NCI-H187 (cell line): Measurements from ENCODE around the gene CAPN8.
"Not testable (repeated sequence)": the region's sequence is repeated elsewhere in the genome, so short reads cannot be mapped to it uniquely, and the experiment has no call there.

Experiments used
- DNase-seq, 2 experiments: peaks; one replicate each; lab custom pipeline; 2025; lab: John Stamatoyannopoulos, UW

Gene CAPN8

DNA sequence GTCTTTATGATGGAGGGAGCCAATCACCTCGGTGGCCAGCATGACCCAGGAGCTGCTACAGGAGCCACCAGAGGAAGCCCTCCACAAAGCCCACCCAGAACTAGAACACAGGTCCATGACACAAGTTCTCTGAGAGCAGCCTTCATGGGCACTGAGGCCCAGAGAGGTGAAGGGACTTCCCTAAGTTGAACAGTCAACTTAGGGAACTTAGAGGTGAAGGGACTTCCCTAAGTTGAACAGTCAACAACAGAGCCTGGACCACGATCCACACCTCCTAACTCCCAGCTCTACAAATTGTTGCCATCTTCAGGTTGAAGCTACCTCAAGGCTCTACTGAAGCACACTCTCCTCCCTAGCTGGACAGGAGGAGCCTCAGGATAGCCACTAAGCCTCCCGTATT, 139.5 kb downstream of the CAPN8 start:
- no peak for DNase-seq

DNA sequence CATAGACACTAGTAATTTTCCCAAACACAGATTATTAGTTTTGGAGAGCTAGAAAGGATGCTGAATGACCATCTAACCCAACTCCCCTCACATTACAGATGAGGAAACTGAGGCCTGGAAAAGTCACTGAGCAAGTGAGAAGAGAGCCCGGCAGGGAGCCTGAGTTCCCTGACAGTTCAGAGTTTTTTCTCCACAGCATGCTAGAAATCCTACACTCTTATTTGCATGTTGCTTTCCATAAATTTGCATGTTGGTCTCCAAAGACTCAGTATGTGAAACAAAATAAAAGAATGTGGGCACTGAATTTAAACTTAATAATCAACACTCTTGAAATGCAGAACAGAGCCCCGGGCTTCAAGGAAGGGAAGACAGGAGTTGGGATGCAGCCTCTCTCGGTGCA, 140.0 kb downstream of the CAPN8 start:
- no peak for DNase-seq

DNA sequence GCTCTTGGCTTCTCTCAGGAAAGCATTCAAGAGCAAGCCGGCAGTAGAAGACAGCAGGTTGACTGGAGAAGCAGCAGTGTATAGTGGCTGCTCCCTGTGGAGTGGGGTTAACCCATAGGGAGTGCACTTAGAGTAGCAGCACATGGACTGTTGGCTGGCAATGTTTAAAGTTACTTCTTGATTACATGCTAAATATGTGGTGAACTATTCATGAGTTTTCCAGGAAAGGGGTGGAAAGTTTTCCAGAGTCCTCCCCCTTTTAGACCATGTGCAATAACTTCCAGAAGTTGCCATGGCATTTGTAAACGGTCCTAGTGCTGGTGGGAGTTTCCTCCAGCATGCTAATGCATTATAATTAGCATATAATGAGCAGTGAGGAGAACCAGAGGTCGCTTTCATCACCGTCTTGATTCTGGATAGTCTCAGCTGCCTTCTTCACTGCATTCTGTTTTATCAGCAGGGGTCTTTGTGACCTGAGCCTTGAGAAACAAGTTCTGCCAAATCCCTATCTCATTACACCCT, 140.5 kb downstream of the CAPN8 start:
- DNase-seq: no peak

DNA sequence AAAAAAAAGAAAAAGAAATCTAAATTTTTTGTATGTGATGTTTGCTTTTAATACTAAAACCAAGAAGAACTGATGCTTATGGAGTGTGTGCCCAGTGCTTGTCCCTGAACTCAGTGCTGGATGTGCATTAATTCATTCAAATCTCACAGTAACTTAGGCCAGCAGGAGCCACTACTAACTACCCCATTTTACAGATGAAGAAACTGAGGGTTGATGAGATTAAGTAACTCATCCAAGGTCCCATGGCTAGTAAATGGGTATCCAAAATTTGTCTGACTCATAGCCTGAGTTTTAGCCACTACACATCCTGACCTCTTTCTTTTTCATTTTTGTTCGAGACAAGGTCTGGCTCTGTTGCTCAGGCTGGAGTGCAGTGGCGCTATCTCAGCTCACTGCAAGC, 144.4 kb downstream of the CAPN8 start:
- no peak for DNase-seq

DNA sequence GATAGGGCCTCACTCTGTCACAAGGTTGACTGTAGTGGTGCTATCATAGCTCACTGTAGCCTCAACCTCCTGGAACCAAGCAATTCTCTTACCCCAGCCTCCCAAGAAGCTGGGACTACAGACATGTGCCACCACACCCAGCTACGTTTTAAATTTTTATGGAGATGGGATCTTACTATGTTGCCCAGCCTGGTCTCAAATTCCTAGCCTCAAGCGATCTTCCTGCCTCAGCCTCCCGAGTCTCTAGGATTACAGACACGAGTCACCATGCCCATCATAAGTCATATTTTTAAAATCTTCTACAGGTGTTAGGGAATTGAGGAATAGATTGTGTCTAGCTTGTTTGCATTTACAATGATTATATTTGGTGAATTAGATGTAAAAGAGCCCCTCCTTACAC, 145.3 kb downstream of the CAPN8 start:
- no peak for DNase-seq

DNA sequence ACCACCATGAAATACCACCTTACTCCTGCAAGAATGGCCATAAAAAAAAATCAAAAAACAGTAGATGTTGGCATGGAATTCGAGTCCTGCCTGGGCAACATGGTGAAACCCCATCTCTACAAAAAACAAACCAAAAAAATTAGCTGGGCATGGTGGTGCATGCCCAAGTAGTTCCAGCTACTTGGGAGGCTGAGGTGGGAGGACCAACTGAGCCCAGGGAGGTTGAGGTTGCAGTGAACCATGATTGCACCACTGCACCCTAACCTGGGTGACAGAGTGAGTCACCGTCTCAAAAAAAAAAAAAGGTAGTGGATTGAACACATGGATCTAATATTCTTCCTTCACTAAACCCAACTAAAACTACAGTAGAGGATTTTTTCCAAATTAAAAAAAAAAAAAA, 146.4 kb downstream of the CAPN8 start:
- no peak for DNase-seq

DNA sequence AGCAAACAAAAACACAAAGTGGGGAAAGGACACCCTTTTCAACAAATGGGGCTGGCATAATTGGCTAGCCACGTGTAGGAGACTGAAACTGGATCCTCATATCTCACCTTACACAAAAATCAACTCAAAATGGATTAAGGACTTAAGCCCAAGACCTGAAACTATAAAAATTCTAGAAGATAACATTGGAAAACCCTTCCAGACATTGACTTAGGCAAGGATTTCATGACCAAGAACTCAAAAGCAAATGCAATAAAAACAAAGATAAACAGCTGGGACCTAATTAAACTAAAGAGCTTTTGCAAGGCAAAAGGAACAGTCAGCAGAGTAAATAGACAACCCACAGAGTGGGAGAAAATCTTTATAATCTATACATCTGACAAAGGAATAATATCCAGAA, 146.9 kb downstream of the CAPN8 start:
- DNase-seq: not testable (repeated sequence)

DNA sequence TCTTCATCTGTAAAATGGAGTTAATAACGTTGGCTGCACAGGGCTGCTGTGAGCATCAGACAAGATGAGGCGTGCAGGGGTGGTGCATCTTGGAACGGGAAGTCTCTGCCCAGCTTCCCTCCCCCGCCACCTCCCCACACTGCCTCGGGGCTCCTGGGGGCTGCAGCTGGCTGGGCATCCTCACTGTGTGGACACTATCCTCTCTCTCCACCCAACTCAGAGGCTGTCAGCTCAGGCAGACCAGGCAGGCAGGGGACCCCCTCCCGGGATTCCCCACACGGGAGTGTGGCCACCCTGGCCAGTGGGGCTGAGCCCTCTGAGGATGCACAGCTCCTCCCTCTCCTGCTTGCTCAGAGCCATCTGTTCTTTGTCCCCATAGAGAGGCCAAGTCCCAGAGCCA, 149.6 kb downstream of the CAPN8 start:
- DNase-seq: no peak

DNA sequence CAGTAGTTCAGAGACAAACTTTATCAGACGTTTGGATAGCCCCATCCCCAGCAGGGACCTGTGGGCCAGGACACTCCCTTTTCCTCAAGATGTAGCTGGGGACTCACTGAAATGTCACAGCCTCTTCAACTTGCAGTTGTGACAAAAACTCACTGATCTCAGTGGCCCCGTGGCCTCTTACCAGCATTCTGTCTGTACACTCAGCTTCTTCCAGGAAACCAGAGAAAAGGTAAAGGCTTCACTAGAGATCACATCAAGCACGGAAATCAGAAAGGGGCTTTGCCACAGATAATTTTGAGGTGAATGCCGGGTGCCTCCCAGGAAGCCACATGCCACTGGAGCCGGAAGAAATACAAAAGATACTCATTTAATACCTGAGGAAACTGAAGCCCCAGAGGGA, 150.1 kb downstream of the CAPN8 start:
- no peak for DNase-seq

DNA sequence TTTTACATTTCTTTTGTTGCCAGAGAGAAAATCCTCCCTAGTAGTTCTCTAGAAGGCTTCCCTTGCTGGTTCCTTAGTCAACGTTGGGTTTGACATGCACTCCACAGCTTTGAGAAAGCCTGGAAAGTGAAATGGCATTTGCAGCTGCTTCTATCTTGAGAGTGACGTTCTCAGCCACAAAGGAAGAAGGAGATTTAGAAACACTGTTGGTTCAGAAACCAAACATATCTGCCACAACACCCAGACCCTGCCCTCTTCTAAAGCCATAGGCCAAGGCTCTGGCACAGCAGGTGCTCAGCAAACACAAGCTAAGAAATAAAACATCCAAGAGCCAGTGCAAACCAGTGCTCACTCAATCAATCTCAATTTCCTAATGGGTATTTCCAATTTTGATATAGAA, 150.9 kb downstream of the CAPN8 start:
- no peak for DNase-seq

DNA sequence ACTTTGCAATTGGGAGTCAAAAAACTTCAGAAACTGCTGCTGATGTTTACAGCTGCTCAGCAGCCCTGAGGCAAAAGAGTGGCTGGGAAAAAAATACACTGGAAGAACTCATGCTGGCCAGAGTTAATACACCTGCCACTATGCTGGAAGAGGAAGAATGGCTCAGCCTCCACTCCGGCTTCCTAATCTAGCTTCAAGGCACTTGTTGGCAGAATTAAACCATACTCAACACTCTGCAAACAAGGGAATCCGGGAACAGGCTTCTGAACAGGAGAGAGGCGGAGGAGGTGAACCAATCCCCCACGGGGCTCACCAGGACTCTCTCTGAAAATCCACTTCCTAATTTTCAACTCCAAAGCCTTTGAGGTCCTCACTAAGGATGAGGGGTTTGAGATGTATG, 152.2 kb downstream of the CAPN8 start:
- no peak for DNase-seq

DNA sequence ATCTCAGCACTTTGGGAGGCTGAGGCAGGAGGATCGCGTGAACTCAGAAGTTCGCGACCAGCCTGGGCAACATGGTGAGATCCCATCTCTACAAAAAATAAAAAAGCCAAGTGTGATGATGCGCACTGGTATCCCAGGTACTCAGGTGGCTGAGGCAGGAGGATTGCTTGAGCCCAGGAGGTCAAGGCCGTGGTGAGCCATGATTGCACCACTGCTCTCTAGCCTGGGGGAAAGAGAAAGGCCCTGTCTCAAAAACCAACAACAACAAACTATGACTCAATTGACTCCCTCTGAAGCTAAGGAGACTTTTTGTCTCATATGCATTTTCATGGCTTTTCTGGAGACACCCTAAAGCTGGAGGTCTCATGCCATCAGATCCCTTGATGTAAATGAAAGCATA, 153.4 kb downstream of the CAPN8 start:
- no peak for DNase-seq

DNA sequence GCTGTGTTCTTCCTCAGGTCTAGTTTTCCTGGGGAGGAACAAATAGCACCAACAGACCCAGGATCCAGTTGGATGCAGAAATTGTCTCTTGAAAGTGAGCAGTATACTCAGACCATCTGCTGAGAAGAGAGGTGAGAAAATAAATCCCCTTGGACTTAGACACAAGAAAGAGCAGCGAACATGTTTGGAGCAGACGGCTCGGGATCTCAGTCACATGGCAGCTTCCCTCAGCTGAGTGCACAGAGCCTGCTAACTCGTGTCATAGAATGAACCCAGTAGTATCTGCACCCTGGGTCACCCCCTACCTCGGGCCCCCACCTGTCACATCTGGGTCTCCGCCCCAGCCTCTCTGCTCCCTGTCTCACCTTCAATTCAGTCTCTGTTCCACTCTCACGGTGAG, 156.7 kb downstream of the CAPN8 start:
- DNase-seq: no peak

DNA sequence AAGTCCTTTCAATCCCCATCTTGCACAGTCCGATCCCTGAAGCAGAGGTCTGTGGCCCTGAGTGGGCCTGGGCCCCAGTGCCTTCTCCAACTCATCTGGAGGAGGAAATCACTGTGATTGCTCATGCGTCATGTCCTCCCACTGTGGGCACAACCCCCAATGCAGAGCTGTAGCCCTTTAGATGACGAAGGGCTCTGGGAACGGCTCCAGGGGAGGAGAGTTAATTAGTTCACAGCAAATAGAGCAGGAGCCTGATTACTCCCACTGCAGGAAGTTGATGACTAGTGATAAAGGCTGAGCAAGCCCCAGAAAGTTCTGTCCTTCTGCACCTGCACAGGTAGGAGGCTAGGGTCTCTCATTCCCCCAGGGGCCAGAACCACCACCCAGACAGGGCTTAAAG, 160.8 kb downstream of the CAPN8 start:
- DNase-seq: no peak

DNA sequence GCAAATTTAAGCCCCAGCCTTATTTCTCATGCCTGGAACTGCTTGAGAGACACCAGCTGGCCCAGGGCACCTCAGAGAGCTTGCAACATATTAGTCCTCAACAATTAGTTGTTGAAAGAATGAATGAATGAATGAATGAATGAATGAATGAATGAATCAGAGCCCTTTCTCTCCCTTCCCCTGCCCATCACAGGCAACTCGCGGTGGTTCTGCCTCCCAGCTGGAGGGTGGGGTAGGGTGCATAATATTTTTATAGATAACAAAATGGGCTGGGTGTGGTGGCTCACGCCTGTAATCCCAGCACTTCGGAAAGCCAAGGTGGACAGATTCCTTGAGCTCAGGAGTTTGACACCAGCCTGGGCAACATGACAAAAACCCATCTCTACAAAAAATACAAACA, 162.2 kb downstream of the CAPN8 start:
- no peak for DNase-seq

DNA sequence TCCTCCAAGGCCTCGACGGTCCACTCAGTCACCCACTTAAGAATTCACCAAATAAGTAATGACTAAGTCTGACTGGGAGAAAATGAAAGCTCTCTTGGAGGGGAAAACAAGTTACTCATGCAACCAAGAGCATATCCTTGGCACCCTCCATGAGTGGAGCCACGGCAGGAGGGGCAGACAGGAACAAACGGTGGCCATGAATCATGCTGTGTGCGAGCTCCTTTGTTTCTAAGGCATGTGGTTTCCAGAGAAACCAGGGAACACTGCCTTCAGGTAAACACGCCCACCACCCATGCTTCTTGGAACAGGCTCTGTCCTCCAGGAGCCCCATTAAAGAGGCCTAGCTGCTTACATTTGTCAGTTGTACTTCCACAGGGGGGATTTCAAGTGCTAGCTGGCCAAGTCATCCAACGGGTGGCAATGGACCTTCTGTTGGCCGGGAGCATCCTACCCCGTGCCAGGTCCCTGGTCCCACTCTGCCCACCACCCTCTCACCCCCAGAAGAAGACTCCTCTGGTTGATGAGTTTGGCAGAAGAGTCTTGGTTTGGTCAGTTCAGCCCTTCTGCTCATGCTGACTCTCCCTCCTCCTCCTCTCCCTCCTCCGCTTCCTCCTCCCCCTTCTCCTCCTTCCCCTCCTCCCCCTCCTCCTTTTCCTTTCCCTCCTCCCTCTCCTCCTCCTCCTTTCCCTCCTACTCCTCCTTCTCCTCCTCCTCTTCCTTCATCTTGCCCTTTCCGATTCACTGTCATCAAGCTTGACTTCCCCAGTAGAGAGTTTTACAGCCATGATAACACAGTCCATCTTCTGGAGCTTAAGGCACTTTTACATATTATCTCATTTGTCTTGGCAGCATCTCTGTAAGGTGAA, 164.7 kb downstream of the CAPN8 start:
- DNase-seq: no peak

DNA sequence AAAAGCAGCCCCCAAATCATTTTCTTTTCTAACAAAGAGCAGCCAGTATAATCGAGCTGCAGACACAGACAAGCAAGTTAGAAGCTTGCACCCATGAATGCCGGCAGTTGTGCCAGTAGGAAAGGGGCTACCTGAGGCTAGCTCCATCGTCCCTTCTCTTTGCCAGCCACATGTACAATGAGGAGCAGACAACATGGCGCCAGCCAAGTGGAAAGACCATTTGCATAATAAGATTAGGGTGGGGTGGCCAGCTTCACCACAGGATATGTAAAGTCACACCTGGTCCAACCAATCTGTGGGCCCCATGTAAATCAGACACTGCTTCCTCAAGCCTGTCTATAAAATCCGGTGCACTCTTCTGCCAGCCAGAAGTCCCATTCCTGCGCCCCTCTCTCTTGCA, 168.6 kb downstream of the CAPN8 start:
- DNase-seq: no peak

DNA sequence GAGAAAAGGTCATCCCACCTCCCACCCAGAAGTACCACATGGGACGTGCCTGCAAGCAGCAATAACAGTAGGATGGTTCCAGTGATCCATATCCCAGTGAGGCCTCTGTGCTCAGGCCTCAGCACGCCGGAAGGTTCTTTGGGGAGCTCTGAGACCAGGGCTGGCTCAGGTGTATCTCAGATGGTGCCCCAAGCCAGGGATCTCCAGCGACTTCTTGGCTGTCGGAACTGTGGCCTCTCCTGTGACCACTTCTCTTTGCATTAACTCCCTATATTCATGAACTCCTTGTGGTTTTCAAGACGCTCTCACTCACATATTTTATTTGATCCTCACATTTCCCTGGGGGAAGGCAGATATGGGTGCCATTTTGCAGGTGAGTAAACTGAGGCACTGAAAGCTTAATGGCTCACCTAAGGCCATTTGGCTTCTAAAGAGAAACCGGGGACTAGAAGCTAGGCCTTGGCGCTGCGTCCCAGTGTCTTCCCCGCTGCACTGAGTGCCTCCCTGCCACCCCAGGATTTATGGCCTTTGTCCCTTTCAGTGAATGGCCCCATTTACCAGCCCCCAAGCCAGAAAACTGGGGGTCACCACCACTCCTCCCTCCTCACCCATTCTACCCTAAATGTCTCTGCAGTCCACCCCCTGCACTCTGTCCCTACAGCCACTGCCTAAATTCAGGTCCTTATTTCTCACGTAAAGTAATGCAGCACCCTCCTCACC, 170.4 kb downstream of the CAPN8 start:
- DNase-seq: no peak

DNA sequence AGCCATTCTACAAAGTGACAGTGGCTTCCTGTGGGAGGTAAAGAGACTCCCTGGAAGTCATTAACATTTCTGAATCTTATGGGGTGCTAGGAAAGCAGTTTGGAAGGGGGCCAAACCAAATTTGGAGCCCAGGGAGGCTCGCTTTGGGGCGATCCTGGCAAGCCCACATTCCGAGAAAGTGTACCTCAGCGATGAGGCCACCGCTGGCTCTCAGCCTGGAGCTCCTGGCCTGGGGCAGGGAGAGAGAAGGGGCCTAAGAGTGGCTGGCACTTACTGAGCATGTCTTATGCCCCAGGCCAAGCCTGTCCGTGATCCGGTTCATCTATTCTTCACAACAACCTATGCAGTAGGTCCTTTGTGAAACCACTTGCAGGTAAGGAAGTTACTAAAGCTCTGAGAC, 173.5 kb downstream of the CAPN8 start:
- no peak for DNase-seq
